ENCODE results near the gene FZD1.

GRCh38 chr7:91311839-91312238 is 47.6 kb downstream of the FZD1 start:
- TF ChIP-seq, protein P1, sequence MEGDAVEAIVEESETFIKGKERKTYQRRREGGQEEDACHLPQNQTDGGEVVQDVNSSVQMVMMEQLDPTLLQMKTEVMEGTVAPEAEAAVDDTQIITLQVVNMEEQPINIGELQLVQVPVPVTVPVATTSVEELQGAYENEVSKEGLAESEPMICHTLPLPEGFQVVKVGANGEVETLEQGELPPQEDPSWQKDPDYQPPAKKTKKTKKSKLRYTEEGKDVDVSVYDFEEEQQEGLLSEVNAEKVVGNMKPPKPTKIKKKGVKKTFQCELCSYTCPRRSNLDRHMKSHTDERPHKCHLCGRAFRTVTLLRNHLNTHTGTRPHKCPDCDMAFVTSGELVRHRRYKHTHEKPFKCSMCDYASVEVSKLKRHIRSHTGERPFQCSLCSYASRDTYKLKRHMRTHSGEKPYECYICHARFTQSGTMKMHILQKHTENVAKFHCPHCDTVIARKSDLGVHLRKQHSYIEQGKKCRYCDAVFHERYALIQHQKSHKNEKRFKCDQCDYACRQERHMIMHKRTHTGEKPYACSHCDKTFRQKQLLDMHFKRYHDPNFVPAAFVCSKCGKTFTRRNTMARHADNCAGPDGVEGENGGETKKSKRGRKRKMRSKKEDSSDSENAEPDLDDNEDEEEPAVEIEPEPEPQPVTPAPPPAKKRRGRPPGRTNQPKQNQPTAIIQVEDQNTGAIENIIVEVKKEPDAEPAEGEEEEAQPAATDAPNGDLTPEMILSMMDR (IDR thresholded peaks at IDR 0.05; ENCODE audit: insufficient read depth, low read length, poor library complexity, severe bottlenecking): no peak
- no peak for TF ChIP-seq EZH2phosphoT487 (conservative IDR thresholded peaks at IDR 0.05; ENCODE audit: low read length)

All from SU-DHL-6 (cell line).